Measurements from ENCODE around the gene MRPL39.

Gene MRPL39

GRCh38 chr21:25615880-25616279 lies 8.6 kb upstream of the MRPL39 start:
- H3K4me3 ChIP-seq (ENCODE audit: control insufficient read depth, low read depth, low read length): no peak overlapping the region
- TF ChIP-seq, protein P1, sequence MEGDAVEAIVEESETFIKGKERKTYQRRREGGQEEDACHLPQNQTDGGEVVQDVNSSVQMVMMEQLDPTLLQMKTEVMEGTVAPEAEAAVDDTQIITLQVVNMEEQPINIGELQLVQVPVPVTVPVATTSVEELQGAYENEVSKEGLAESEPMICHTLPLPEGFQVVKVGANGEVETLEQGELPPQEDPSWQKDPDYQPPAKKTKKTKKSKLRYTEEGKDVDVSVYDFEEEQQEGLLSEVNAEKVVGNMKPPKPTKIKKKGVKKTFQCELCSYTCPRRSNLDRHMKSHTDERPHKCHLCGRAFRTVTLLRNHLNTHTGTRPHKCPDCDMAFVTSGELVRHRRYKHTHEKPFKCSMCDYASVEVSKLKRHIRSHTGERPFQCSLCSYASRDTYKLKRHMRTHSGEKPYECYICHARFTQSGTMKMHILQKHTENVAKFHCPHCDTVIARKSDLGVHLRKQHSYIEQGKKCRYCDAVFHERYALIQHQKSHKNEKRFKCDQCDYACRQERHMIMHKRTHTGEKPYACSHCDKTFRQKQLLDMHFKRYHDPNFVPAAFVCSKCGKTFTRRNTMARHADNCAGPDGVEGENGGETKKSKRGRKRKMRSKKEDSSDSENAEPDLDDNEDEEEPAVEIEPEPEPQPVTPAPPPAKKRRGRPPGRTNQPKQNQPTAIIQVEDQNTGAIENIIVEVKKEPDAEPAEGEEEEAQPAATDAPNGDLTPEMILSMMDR (IDR thresholded peaks at IDR 0.05; ENCODE audit: control insufficient read depth, insufficient read depth, low read depth, low read length, missing control alignments): no peak
- DNase-seq (ENCODE audit: low read depth): no peak

GRCh38 chr21:25614441-25614840 lies 7.2 kb upstream of the MRPL39 start:
- no peak overlapping the region for H3K4me3 ChIP-seq (ENCODE audit: control insufficient read depth, low read depth, low read length)
- no peak for DNase-seq (ENCODE audit: low read depth)
- TF ChIP-seq, protein P1 (IDR thresholded peaks at IDR 0.05; ENCODE audit: control insufficient read depth, insufficient read depth, low read depth, low read length, missing control alignments): no peak

- DNase-seq (ENCODE audit: low read depth): peak; percentile 45
- H3K4me3 ChIP-seq (ENCODE audit: control insufficient read depth, low read depth, low read length): peak overlapping the region; percentile 67
- TF ChIP-seq, protein P1 (IDR thresholded peaks at IDR 0.05; ENCODE audit: control insufficient read depth, insufficient read depth, low read depth, low read length, missing control alignments): peak; percentile 92
Measured at GRCh38 chr21:25608044-25608737, 910 bp upstream of the MRPL39 start.

GRCh38 chr21:25589887-25590286 lies 17.4 kb downstream of the MRPL39 start:
- TF ChIP-seq, protein P1 (IDR thresholded peaks at IDR 0.05; ENCODE audit: control insufficient read depth, insufficient read depth, low read depth, low read length, missing control alignments): no peak
- no peak overlapping the region for H3K4me3 ChIP-seq (ENCODE audit: control insufficient read depth, low read depth, low read length)
- no peak for DNase-seq (ENCODE audit: low read depth)

DNA sequence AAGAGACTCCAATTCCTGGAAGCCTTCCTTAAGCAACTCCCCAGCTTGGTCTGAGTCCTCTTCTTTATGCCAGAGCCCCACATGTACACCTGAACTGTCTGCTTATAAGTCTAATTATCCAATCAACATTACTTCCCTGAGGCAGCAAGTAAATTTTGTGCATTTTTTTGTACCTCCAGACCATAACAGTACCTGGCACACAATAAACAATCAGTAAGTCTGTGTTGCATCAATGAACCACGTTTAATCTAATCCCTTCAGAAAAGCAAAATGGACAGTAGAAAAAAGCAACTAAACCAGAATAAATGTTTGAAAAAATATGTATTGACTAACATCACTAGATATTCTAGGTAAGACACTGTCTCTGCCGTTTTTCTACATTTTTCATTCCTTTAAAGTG lies 20.5 kb downstream of the MRPL39 start:
- TF ChIP-seq, protein P1 (IDR thresholded peaks at IDR 0.05; ENCODE audit: control insufficient read depth, insufficient read depth, low read depth, low read length, missing control alignments): no peak
- H3K4me3 ChIP-seq (ENCODE audit: control insufficient read depth, low read depth, low read length): no peak overlapping the region
- DNase-seq (ENCODE audit: low read depth): no peak

DNA sequence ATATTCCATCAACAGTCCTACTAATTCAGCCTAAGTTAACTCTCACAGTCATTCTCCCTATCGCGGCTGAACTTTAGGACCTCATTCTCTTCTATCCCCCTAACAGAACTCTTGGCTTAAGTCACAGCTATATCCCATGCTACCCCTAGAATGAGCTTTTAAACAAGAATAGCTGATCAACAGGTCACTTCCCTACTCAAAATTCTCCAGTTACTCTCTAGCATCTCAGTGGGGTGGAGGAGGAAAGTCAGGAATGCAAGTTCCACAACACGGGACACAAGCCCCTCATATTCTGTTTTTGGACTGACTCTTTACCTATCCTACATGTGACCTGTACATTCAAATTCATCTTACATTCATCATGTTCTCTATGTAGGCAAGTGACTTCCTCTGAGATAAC lies 21.0 kb downstream of the MRPL39 start:
- TF ChIP-seq, protein P1 (IDR thresholded peaks at IDR 0.05; ENCODE audit: control insufficient read depth, insufficient read depth, low read depth, low read length, missing control alignments): no peak
- DNase-seq (ENCODE audit: low read depth): no peak
- no peak overlapping the region for H3K4me3 ChIP-seq (ENCODE audit: control insufficient read depth, low read depth, low read length)
